B cell (primary cell): ENCODE results near the gene ELMOD3. TPM values are rescaled to one million over a fixed set of nuclear protein-coding genes. Genes with fewer than 3 reads are reported as not detected.

ENCODE experiments used
- ATAC-seq: fragments of 200-7000 bp; cut with Tn5 transposase; one replicate; pipeline ENCODE4 v1.10.0; 2021; ENCODE audit warnings: low read depth, mild to moderate bottlenecking, moderate number of reproducible peaks, moderate library complexity
- CTCF ChIA-PET: fragments of 350-600 bp; sonication (Branson Sonifier 250); formaldehyde crosslinking; loops from one replicate; lab custom pipeline; 2021; ENCODE audit warnings: antibody characterized with exemption, inconsistent platforms; lab: Charles Lee
- POLR2A ChIA-PET: fragments of 350-600 bp; sonication (Branson Sonifier 250); formaldehyde crosslinking; loops from one replicate; lab custom pipeline; 2021; ENCODE audit warnings: antibody characterized with exemption; lab: Charles Lee
- DNase-seq: peaks from one replicate; pipeline ENCODE4 v3.0.0; 2013
- H2AFZ ChIP-seq: 2 replicates; pipeline ENCODE4 v1.6.1; 2012; ENCODE audit warnings: mild to moderate bottlenecking, low read depth, low read length; ENCODE audit not compliant: insufficient read depth, poor library complexity, severe bottlenecking
- H3K27ac ChIP-seq, 2 donors: 1 replicate in 1 of 2; 2 replicates in 1 of 2; pipeline ENCODE4 v1.5.1; 2012 to 2013; ENCODE audit warnings: low read length in 2 of 2, mild to moderate bottlenecking in 2 of 2, moderate library complexity in 1 of 2
- H3K27me3 ChIP-seq, 4 experiments: fragments of 200-600 bp in 1 of 4; sonication (generic) in 1 of 4; replicated peaks in 1 of 4; 1 replicate in 2 of 4; 2 replicates in 2 of 4; pipeline versions ENCODE4 v1.6.1 to v1.7.0; 2013 to 2016; ENCODE audit warnings: low read length in 3 of 4, mild to moderate bottlenecking in 2 of 4, mixed read lengths in 1 of 4, moderate library complexity in 1 of 4; ENCODE audit not compliant: insufficient read depth in 4 of 4, control insufficient read depth in 3 of 4; ENCODE audit errors: control extremely low read depth in 1 of 4
- H3K36me3 ChIP-seq, 2 experiments: replicated peaks in 1 of 2; 1 replicate in 1 of 2; 2 replicates in 1 of 2; pipeline versions ENCODE4 v1.6.1 to v1.7.1; 2013; ENCODE audit warnings: low read length in 1 of 2; ENCODE audit not compliant: insufficient read depth in 2 of 2, control insufficient read depth in 1 of 2; ENCODE audit errors: control extremely low read depth in 1 of 2, extremely low read depth in 1 of 2
- H3K4me1 ChIP-seq, 2 donors: fragments of 200-600 bp in 1 of 2; sonication (generic) in 1 of 2; 1 replicate in 1 of 2; 2 replicates in 1 of 2; pipeline versions ENCODE4 v1.5.1 to v1.6.1; 2013 to 2017; ENCODE audit warnings: low read length in 2 of 2; ENCODE audit not compliant: control insufficient read depth in 2 of 2, insufficient read depth in 2 of 2
- H3K4me2 ChIP-seq: replicated peaks from 2 replicates; pipeline ENCODE3; 2012; ENCODE audit warnings: mild to moderate bottlenecking, low read depth, low read length; ENCODE audit not compliant: poor library complexity, severe bottlenecking
- H3K4me3 ChIP-seq, 5 experiments: fragments of 200-600 bp in 1 of 5; sonication (generic) in 1 of 5; 1 replicate in 3 of 5; 2 replicates in 2 of 5; pipeline versions ENCODE4 v1.5.1 to v1.7.0; 2011 to 2016; ENCODE audit warnings: low read length in 4 of 5, mild to moderate bottlenecking in 4 of 5, low read depth in 2 of 5, control low read depth in 1 of 5, moderate library complexity in 1 of 5; ENCODE audit not compliant: insufficient read depth in 1 of 5; ENCODE audit errors: control extremely low read depth in 1 of 5, extremely low read depth in 1 of 5
- H3K79me2 ChIP-seq: fragments of 200-600 bp; sonication (generic); one replicate; pipeline ENCODE4 v1.6.0; 2016; ENCODE audit warnings: low read length; ENCODE audit not compliant: control insufficient read depth, insufficient read depth
- H3K9ac ChIP-seq: fragments of 200-600 bp; sonication (generic); 2 replicates; pipeline ENCODE4 v1.6.1; 2017; ENCODE audit warnings: mild to moderate bottlenecking, low read length, moderate library complexity
- H3K9me3 ChIP-seq, 3 donors: one replicate each; pipeline versions ENCODE4 v1.6.1 to v1.7.1; 2013; ENCODE audit warnings: low read length in 2 of 3; ENCODE audit not compliant: control insufficient read depth in 2 of 3, insufficient read depth in 1 of 3; ENCODE audit errors: control extremely low read depth in 1 of 3
- H4K20me1 ChIP-seq: 2 replicates; pipeline ENCODE4 v1.6.0; 2012; ENCODE audit warnings: mild to moderate bottlenecking, low read length; ENCODE audit not compliant: insufficient read depth, control insufficient read depth, poor library complexity, severe bottlenecking
- H3K27ac Mint-ChIP-seq: one replicate; pipeline ENCODE4 v1.8.0; 2021; ENCODE audit warnings: mixed read lengths
- H3K27me3 Mint-ChIP-seq: one replicate; pipeline ENCODE4 v1.8.0; 2021; ENCODE audit warnings: mixed read lengths
- H3K4me1 Mint-ChIP-seq: one replicate; pipeline ENCODE4 v1.8.0; 2021; ENCODE audit warnings: mixed read lengths
- H3K4me3 Mint-ChIP-seq: one replicate; pipeline ENCODE4 v1.8.0; 2021; ENCODE audit warnings: mixed read lengths
- H3K9me3 Mint-ChIP-seq: one replicate; pipeline ENCODE4 v1.8.0; 2022; ENCODE audit warnings: mixed read lengths; ENCODE audit not compliant: insufficient read depth
- EZH2 ChIP-seq: IDR thresholded peaks from 2 replicates; pipeline ENCODE4 v1.6.1; 2012; ENCODE audit warnings: borderline replicate concordance, low read depth, mild to moderate bottlenecking, moderate library complexity, low read length; ENCODE audit not compliant: insufficient read depth, poor library complexity, severe bottlenecking
- WGBS: methylation state at CpG from one replicate; pipeline ENCODE4 v1.1.5; 2013; ENCODE audit warnings: missing lambda C conversion rate; ENCODE audit not compliant: insufficient coverage; 5-methylcytosine and 5-hydroxymethylcytosine counted together
- intact Hi-C: fragments of 100-400 bp; cut with micrococcal nuclease; formaldehyde crosslinking; loops from one replicate; pipeline ENCODE4 v1.10.0; 2022
- polyA plus RNA-seq: library from polyadenylated mRNA; depleted of rRNA; stranded (reverse); fragments of >200 nt; gene quantifications from 2 replicates; pipeline ENCODE4 v1.2.3, GENCODE V29; 2012
- total RNA-seq, 2 donors: library from RNA; stranded (reverse); fragments of 120-200 nt in 1 of 2; gene quantifications; 1 replicate in 1 of 2; 2 replicates in 1 of 2; pipeline versions ENCODE4 v1.2.3 to v1.2.4, GENCODE V29; 2013 to 2022
- TF ChIP-seq, protein P1 (sequence below): fragments of 200-600 bp; IDR thresholded peaks from one replicate; pipeline ENCODE4 v1.8.0; 2022; ENCODE audit warnings: antibody characterized with exemption, mild to moderate bottlenecking

Gene ELMOD3
- total and polyA plus RNA-seq, 2 donors (not counting 1 experiment from before 2014, with no cell fraction given): 34.3 to 57.6 TPM

DNA sequence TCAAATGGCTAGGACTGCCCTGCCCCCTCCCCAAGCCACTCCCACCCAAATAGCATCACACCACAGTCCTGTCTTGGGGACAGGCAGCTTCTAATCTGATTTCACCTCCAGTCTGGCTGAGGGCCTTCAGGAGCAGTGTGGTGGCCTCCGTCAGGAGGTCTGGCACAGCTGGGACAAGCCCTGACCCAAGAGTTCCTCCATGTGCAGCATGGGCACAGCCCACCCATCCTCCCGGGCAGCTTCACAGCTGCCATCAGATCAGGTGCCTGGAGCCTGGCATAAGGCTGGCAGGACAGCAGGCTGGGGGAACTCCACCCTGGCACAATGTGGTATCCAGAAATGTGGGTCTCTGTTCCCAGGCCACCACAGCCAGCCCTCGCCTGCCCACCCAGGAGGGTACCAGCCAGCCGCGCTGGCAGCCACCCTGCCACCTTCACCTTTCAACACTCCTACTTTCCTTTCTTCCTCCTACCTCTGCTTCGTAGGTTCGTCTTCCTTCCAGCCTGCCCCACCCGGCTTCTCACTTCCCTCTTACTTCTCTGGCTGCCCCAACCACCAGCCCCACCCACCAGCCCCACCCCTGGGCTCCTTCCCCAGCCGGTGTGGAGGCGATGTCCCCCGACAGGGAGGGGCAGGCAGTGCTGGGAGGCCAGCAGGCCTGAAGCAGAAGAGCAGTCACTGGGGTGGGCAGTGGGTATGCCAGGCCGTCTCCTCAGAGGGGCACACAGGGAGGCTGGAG is 55.4 kb downstream of the ELMOD3 start, which contains the start of gene CAPG:
Gene CAPG (minus strand): TSS at position 522 of the 739 bp plus-strand sequence. CDS start 8,221 bp downstream, outside the sequence.
- ChIA-PET CTCF (interaction anchor here (1.7 to 3.2 kb wide), 2 partner anchors 10 to 109 kb away, joined by 3 to 27 read pairs; partner anchors contain the start of gene SH2D6), POLR2A (interaction anchor here (0.5 to 2.1 kb wide), 4 partner anchors 9 to 55 kb away, joined by 4 to 14 read pairs (median 6); partner anchors contain the start of genes ELMOD3, RETSAT and SH2D6)
- H3K27ac Mint-ChIP-seq: peak within 1 kb of the TSS; percentile 91
- no peak for TF ChIP-seq EZH2
- TF ChIP-seq, protein P1, sequence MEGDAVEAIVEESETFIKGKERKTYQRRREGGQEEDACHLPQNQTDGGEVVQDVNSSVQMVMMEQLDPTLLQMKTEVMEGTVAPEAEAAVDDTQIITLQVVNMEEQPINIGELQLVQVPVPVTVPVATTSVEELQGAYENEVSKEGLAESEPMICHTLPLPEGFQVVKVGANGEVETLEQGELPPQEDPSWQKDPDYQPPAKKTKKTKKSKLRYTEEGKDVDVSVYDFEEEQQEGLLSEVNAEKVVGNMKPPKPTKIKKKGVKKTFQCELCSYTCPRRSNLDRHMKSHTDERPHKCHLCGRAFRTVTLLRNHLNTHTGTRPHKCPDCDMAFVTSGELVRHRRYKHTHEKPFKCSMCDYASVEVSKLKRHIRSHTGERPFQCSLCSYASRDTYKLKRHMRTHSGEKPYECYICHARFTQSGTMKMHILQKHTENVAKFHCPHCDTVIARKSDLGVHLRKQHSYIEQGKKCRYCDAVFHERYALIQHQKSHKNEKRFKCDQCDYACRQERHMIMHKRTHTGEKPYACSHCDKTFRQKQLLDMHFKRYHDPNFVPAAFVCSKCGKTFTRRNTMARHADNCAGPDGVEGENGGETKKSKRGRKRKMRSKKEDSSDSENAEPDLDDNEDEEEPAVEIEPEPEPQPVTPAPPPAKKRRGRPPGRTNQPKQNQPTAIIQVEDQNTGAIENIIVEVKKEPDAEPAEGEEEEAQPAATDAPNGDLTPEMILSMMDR: no peak
- peak within 1 kb of the TSS; percentile 43 to 75 (median 57) for H3K4me3 ChIP-seq
- peaks cover 73 to 84% of the 10 kb centered on the region in 2 donors for H3K4me1 ChIP-seq
- no peaks in the 10 kb centered on the region for H3K27me3 ChIP-seq
- DNase-seq (peak; percentile 82), ATAC-seq (peak; percentile 78)
- H3K4me2 ChIP-seq: peak within 1 kb of the TSS; percentile 78
- H3K27me3 Mint-ChIP-seq: no peaks in the 10 kb centered on the region
- H3K9ac ChIP-seq: peak within 1 kb of the TSS; percentile 65
- peak within 1 kb of the TSS; percentile 90 for H3K4me3 Mint-ChIP-seq
- H3K36me3 ChIP-seq: no peaks in the 10 kb centered on the region
- peaks cover 76% of the 10 kb centered on the region for H3K4me1 Mint-ChIP-seq
- H3K79me2 ChIP-seq: peaks cover 61% of the 10 kb centered on the region
- intact Hi-C loops: loop anchor here (1.0 to 5.0 kb wide), 4 partner anchors 8 to 83 kb away; partner anchors contain the start of genes ELMOD3, RETSAT, SH2D6 and TGOLN2
- peak within 1 kb of the TSS; percentile 67 for H2AFZ ChIP-seq
- peaks cover 10% of the 10 kb centered on the region for H4K20me1 ChIP-seq
- H3K9me3 Mint-ChIP-seq: no peaks in the 10 kb centered on the region
- H3K9me3 ChIP-seq: no peaks in the 10 kb centered on the region
- peak within 1 kb of the TSS; percentile 71 to 84 for H3K27ac ChIP-seq
- 6% methylated on average over 11 of the region's 12 CpGs for WGBS
